ENCODE measurements around the gene KLHL6.
"Not testable (repeated sequence)": the region's sequence is repeated elsewhere in the genome, so short reads cannot be mapped to it uniquely, and the experiment has no call there.

Gene KLHL6

GRCh38 chr3:183570191-183570590, 14.7 kb upstream of the KLHL6 start:
- DNase-seq; intact Hi-C loops (cut with DNase I): not testable (repeated sequence)

DNA sequence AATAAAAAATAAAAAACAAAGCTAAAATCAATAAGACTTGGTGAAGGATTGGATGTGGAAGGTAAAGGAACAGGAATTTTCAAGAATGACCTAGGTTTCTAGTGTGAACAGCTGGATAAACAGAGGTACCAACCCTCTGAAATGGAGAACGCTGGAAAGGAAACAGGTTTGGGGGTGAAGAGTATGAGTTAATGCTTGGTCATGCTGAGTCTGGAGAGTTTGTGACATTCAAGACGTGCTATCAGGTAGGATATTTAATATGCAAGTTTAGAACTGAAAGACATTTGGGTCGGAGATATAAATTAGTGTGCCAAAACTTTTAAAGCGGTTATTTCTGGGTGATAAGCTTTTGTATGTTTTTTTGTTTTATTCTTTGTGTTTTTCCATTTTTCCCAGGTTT, 11.4 kb upstream of the KLHL6 start:
- intact Hi-C loops (cut with DNase I), result loop anchor here (10.0 kb wide), 1 partner anchor 92 kb away; no protein-coding TSS in a partner anchor
- DNase-seq, result no peak

GRCh38 chr3:183564046-183564445, 8.5 kb upstream of the KLHL6 start:
- intact Hi-C loops (cut with DNase I), result loop anchor here (10.0 kb wide), 1 partner anchor 89 kb away; no protein-coding TSS in a partner anchor
- DNase-seq, result no peak

DNA sequence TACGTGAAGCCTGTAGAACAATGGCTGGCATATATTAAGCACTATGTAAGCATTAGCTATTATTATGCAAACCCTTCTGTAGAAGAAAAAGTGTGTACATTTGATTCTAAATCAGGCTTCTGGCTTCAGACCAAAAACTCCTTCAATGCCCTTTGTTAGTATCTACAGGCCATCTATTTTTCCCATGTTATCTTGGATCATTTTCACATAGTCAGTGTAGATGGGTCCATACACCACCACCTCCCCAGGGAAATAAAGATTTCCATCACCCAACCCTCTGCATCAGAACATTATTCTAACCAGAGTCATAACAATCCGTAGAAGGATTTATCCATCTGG, 8.0 kb upstream of the KLHL6 start:
- no peak for DNase-seq
- intact Hi-C loops (cut with DNase I), result loop anchor here (10.0 kb wide), 1 partner anchor 89 kb away; no protein-coding TSS in a partner anchor

DNA sequence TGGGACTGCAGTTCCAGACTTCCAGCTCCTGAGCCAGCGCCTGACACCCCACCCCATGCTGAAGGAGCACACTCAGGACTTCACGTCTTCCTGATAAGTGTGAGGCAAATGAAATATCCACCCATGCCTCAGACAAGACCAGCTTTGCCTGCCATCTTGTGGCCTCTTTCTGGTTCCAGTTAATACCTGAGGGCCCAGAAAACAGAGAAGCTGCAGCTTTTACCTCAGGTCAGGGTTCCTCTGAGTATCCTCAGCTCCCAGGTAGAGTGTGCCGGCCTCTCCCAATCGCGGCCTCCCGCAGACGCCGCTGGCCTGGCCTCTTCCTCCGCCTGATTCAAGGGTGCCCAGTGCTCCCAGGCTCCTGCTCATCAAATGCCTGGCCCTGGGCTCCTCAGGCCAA, 5.1 kb upstream of the KLHL6 start:
- intact Hi-C loops (cut with DNase I), result loop anchor here (10.0 kb wide), 1 partner anchor 86 kb away; no protein-coding TSS in a partner anchor
- DNase-seq, result peak in 1 of 10 donors; percentile 49

DNA sequence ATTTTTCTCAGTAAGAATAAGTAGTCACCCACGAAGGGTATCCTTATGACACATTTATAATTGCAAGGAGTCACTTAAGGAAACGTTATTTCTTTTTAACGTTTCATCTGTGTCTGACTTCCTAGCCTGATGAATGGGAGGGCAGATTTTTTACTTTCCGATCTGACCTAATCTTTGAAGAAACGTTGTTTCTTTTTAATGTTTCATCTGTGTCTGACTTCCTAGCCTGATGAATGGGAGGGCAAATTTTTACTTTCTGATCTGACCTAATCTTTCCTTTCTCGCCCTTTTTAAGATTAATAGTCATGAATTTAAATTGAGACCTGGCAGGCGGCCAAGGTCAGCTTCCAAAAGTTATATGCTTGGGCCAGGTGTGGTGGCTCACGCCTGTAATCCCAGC, 3.0 kb upstream of the KLHL6 start:
- intact Hi-C loops (cut with DNase I), result no loop called here
- DNase-seq, result no peak

DNA sequence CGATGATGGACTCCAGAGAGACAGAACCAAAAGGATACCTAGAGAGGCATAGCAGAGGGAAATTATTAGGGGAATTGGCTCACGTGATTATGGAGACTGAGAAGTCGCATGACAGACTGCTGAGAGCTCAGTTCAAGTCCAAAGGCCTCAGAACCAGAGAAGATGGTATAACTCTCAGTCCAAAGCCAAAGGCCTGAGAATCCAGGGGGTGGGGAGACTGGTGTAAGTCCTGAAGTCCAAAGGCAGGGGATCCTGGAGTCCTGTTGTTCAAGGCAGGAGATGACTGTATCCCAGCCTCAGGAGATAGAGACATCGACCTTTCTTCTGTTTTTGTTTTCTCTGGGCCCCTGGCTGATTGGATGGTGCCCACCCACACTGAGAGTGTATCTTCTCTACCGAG, 1.2 kb upstream of the KLHL6 start:
- DNase-seq, result no peak
- intact Hi-C loops (cut with DNase I), result no loop called here

DNA sequence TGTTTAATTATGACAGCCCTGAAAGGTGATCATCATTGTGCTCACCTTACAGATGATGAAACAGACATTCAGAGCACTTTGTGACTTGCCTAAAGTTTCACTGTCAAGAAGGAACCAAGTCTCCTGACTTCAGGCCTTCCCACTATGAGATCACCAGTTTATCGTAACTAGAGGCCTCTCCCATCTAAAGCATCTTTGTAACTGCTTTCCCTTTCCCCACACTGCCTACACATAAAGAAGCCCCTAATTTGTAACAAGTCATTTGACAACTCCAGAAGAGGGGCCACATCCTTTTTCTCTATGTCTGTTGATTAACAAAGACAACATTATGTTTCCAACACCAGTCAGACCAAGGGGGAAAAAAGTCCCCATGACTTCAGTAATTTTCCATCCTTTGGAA, 1.1 kb downstream of the KLHL6 start:
- DNase-seq, result no peak
- intact Hi-C loops (cut with DNase I), result no loop called here

DNA sequence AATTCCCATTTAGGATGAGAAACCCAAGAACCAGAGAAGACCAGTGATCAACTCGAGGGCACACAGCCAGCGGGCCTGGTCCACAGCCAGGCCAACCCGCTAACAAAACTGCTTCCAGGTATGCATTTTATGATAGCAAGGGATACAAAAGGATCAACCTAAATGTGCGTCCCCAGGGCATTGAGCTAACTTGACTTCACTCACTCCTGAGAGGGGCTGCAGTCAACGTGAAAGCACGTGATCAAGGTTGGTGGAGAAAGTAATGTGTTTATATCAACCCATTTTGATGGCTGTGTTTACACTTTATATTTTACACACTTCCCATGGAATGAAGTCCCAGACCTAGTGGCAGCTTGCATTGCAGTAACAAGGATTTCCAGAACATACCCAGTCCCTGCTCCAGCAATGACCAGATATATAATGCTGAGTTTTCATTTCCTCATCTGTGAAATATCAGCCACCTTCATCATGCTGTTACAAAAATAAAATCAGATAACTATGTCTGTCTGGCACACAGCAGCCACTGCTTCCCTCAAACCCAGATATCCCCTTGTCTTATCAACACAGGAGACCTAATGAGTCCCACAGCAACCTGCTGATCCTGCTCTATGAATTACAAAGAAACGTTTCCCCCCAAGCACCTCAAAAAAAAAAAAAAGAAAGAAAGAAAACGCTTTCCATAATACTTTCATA, 2.0 kb downstream of the KLHL6 start:
- DNase-seq, result no peak
- intact Hi-C loops (cut with DNase I), result no loop called here

- no peak for DNase-seq
- intact Hi-C loops (cut with DNase I), result no loop called here
Measured at GRCh38 chr3:183551930-183552329, 3.6 kb downstream of the KLHL6 start.

DNA sequence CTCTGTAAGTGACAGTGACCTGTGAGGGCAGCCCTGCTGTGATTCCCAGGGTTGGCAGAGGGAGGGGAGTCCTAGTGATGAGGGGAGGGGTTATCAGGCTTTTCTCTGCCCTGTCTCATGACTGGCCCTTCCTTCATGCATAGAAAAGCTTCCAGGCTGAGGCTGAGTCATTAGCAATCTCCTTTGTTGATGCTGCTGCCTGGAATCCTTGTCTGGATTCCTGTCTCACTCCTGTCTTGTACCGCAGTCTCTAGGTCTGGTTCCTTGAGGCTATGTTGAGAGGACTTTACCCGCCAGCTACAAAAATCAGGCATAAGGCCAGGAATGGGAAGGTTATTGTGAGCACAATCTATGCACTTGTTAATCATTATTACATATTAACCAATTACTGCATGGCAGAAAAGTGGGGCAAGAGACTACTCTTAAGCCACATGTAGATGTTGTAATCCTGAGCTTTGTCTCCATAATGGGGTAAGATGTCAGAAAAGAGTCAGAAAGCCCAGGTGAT, 7.2 kb downstream of the KLHL6 start:
- intact Hi-C loops (cut with DNase I), result no loop called here
- DNase-seq, result no peak

- DNase-seq, result no peak
- intact Hi-C loops (cut with DNase I), result no loop called here
Measured at GRCh38 chr3:183546625-183547024, 8.9 kb downstream of the KLHL6 start.

DNA sequence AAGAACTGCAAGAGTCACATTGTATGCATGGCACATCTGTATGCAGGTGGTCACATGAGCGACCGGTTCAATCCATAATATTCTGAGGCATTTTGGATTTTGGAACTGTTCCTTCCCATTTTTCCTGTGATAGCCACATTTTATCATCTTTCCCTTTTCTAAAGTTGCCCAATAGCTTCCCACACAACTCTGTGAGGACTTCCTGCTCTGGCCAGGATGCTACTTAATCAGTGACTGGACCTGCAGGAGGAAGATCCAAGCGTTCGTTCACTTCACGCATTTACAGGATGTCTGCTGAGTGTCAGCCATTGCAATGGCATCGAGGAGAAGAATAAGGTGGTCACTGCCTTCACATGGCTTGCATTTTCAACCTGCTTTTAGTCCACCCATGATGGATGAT, 9.8 kb downstream of the KLHL6 start:
- intact Hi-C loops (cut with DNase I), result no loop called here

GRCh38 chr3:183542355-183542754, 13.2 kb downstream of the KLHL6 start:
- intact Hi-C loops (cut with DNase I), result no loop called here
- DNase-seq, result no peak

More for the DNA sequence above, 9.8 kb downstream of the KLHL6 start:
- DNase-seq, result no peak

- DNase-seq, result no peak
- intact Hi-C loops (cut with DNase I), result no loop called here
Measured at GRCh38 chr3:183541738-183542137, 13.8 kb downstream of the KLHL6 start.

- no peak for DNase-seq
- intact Hi-C loops (cut with DNase I), result no loop called here
Measured at GRCh38 chr3:183541235-183541655, 14.3 kb downstream of the KLHL6 start.

DNA sequence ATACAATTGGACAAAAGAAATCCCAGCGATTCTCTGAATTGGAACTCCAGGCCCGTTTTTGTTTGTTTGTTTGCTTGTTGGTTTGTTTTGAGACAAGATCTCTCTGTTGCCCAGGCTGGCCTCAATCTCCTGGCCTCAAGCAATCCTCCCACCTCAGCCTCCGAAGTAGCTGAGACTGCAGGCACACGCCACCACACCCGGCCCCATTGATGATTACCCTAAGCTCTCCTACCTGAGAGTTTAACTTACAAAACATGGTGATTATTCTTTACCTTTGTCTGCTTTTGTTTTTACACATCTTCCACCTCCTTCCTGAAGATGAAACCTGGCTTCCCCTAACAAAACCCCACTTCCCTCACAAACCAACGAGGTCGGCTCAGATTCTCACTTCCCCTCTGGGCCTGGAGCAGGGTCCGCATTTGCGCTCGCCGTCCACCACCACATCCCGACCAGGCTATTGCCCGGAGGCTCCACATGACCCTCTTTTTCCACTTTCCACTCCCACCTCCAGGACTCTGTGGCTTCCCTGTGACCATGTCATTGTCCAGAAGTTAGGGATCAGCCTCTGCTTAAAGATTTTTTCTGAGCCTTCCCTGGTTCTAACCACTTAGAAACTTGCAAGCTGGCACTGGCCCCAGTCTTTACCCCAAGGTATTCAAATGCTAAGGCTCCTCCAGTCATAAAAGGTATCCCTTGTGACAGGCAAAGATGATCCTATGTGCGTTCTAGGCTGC, 14.8 kb downstream of the KLHL6 start:
- DNase-seq, result peak in 1 of 10 donors; percentile 16
- intact Hi-C loops (cut with DNase I), result no loop called here

DNA sequence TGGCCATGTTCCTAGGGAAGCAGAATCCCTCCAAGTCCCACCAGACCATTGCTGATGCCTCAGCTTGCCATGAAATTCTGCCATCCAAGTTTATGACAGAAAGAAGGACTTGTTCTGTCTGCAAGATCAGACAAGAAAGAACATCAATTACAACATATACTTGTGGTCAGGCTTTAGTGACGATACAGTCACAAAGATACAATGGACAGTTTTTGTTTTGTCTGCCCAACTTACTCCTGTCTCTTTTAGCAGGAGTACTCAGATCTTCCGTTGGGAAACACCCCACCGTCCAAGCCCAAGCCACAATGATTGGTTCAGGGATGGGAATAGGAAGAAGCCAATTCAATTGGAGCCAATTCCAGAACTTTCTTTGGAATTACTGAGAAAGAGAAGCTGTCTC, 15.7 kb downstream of the KLHL6 start:
- no peak for DNase-seq
- intact Hi-C loops (cut with DNase I), result no loop called here

DNA sequence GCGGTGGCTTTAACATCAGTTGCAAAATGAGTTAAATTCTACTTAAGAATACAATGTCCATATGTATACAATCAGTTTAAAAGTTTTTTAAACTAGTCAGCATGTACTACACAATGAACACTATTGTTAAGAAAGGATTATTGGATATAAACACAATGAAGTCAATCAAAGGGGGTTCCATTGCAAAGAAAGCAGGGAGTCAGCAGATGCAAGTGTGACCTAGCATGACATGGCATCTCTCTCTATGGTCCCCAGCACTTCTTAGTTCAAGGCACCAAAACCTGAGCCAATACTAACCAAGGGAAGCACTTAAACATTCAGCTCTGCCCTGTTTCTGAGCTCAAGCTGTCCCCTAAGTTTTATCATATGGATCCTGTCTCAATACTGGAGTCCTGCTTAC, 17.0 kb downstream of the KLHL6 start:
- DNase-seq, result no peak
- intact Hi-C loops (cut with DNase I), result no loop called here

- DNase-seq, result peak in 4 of 10 donors; percentile 13 to 90 (median 20)
- intact Hi-C loops (cut with DNase I), result no loop called here
Measured at GRCh38 chr3:183537295-183537730, 18.2 kb downstream of the KLHL6 start.

DNA sequence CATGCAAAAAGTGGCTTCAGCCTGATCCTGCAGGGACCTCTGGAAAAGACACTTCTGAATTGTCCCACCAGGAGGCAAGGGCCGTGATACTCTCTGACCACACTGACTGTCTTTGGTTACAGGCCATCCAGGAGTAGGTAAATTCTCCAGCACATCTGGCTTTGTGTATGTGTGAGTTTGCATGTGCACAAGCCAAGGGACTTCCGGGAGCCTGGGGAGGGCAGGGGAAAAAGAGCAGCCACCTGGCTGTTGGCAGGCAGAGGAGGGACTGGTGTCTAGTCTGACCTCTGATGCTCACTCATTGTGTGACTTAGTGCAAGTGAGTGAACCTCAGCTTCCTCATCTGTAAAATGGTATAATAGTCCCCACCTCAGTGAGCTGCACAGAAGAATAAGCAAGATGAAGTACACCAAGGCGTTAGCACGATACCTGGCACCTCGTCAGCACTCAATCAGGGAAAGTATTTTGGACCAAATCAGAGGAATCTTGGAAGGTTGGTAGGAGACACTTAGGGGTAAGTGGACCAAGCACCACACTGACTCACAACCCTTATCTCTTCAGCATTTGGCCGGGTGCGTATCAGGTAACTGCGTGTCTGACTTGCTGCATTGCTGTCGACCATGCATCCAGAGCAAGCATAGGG, 19.1 kb downstream of the KLHL6 start:
- intact Hi-C loops (cut with DNase I), result no loop called here
- no peak for DNase-seq

All from posterior cingulate gyrus (tissue), 11 donors.